ENCODE measurements around the gene RAF1. TPM values are rescaled to one million over a fixed set of nuclear protein-coding genes. Genes with fewer than 3 reads are reported as not detected.

Gene RAF1
- total and polyA plus RNA-seq, 2 experiments from 2014 or later: 39.5 to 123 TPM

- TF ChIP-seq CTCF (conservative IDR thresholded peaks at IDR 0.05; ENCODE audit: low read depth in 2 of 2) (no peak), EZH2 (IDR thresholded peaks at IDR 0.05; ENCODE audit: low read depth, unreplicated experiment) (no peak)
These were observed 8.2 kb downstream of the RAF1 start (continued) for GRCh38 chr3:12655701-12656100.

GRCh38 chr3:12653747-12654146 is 10.2 kb downstream of the RAF1 start:
- Mint-ChIP-seq H3K4me1 (peaks cover 18% of the 10 kb centered on the region), H3K9me3 (peaks cover 2% of the 10 kb centered on the region; the same call in 1 of the 3 replicates), H3K27me3 (ENCODE audit: insufficient read depth, low read depth, poor library complexity) (no peaks in the 10 kb centered on the region), H3K4me3 (no peak overlapping the region), H3K27ac (no peak overlapping the region), H3K36me3 (ENCODE audit: low read depth) (peaks cover 11% of the 10 kb centered on the region; the same call in 2 of the 3 replicates)
- no peaks in the 10 kb centered on the region for H3K27me3 ChIP-seq (ENCODE audit: insufficient read depth)
- H4K20me1 ChIP-seq (replicated peaks; ENCODE audit: insufficient read depth): peaks cover 58% of the 10 kb centered on the region
- DNase-seq (ENCODE audit: low spot score): no peak
- H3K4me3 ChIP-seq: no peak overlapping the region
- no peaks in the 10 kb centered on the region for H3K36me3 ChIP-seq (ENCODE audit: insufficient read depth)
- no peaks in the 10 kb centered on the region for H3K9me2 ChIP-seq (ENCODE audit: insufficient read depth)
- H3F3A ChIP-seq (replicated peaks; ENCODE audit: low read depth): no peaks in the 10 kb centered on the region
- H3K4me1 ChIP-seq (ENCODE audit: insufficient read depth): peaks cover 9% of the 10 kb centered on the region
- H3K79me2 ChIP-seq (replicated peaks; ENCODE audit: insufficient read depth): peaks cover 100% of the 10 kb centered on the region
- no peak overlapping the region for H2AFZ ChIP-seq
- H3K27ac ChIP-seq (ENCODE audit: low read depth): no peak overlapping the region
- ATAC-seq: no peak
- no peak overlapping the region for H3K4me2 ChIP-seq
- TF ChIP-seq ETS1 (IDR thresholded peaks at IDR 0.05) (no peak), CTCF (conservative IDR thresholded peaks at IDR 0.05; ENCODE audit: low read depth in 2 of 2) (no peak), NANOG (IDR thresholded peaks at IDR 0.05; ENCODE audit: borderline replicate concordance) (no peak), REST (IDR thresholded peaks at IDR 0.05; ENCODE audit: unreplicated experiment) (no peak), ZNF462 (CRISPR knock-in tag; IDR thresholded peaks at IDR 0.05) (no peak), POLR2AphosphoS5 (IDR thresholded peaks at IDR 0.05; ENCODE audit: low read depth) (no peak), CREB1 (CRISPR knock-in tag; IDR thresholded peaks at IDR 0.05; ENCODE audit: low read depth) (no peak), ZNF331 (CRISPR knock-in tag; IDR thresholded peaks at IDR 0.05; ENCODE audit: low read depth) (no peak), STAT1 (IDR thresholded peaks at IDR 0.05; ENCODE audit: unreplicated experiment) (no peak)
